Ishikawa (cell line): Measurements from ENCODE around the gene LRRC8C.

ENCODE experiments used
- CEBPB ChIP-seq: IDR thresholded peaks from 2 replicates; pipeline ENCODE4 v1.6.1; 2012
- CREB1 ChIP-seq: IDR thresholded peaks from 2 replicates; pipeline ENCODE4 v1.6.1; 2012; ENCODE audit warnings: low read depth
- EGR1 ChIP-seq: IDR thresholded peaks from 2 replicates; pipeline ENCODE4 v1.6.1; 2012
- EP300 ChIP-seq: IDR thresholded peaks from 2 replicates; pipeline ENCODE4 v1.6.1; 2012; ENCODE audit warnings: borderline replicate concordance
- FOXM1 ChIP-seq: IDR thresholded peaks from 2 replicates; pipeline ENCODE4 v1.6.1; 2012; ENCODE audit warnings: low read depth, borderline replicate concordance
- MAX ChIP-seq: IDR thresholded peaks from 2 replicates; pipeline ENCODE4 v1.6.1; 2012
- NFIC ChIP-seq: IDR thresholded peaks from 2 replicates; pipeline ENCODE4 v1.6.1; 2012
- RAD21 ChIP-seq: IDR thresholded peaks from 2 replicates; pipeline ENCODE4 v1.6.1; 2012; ENCODE audit warnings: low read depth
- TAF1 ChIP-seq: IDR thresholded peaks from 2 replicates; pipeline ENCODE4 v1.6.1; 2012; ENCODE audit warnings: low read depth, mild to moderate bottlenecking
- TCF12 ChIP-seq: IDR thresholded peaks from 2 replicates; pipeline ENCODE4 v1.6.1; 2012; ENCODE audit warnings: low read depth
- TEAD4 ChIP-seq: IDR thresholded peaks from 2 replicates; pipeline ENCODE4 v1.6.1; 2012
- YY1 ChIP-seq: IDR thresholded peaks from 2 replicates; pipeline ENCODE4 v1.6.1; 2012; ENCODE audit warnings: low read depth
- ZBTB7A ChIP-seq: IDR thresholded peaks from 2 replicates; pipeline ENCODE4 v1.6.1; 2012; ENCODE audit warnings: low read depth
- TF ChIP-seq, protein P1 (sequence below): IDR thresholded peaks from 2 replicates; pipeline ENCODE4 v1.6.1; 2012; ENCODE audit warnings: low read depth, mild to moderate bottlenecking
- TF ChIP-seq, protein P2 (sequence below): IDR thresholded peaks from 2 replicates; pipeline ENCODE4 v1.6.1; 2012

Gene LRRC8C

DNA sequence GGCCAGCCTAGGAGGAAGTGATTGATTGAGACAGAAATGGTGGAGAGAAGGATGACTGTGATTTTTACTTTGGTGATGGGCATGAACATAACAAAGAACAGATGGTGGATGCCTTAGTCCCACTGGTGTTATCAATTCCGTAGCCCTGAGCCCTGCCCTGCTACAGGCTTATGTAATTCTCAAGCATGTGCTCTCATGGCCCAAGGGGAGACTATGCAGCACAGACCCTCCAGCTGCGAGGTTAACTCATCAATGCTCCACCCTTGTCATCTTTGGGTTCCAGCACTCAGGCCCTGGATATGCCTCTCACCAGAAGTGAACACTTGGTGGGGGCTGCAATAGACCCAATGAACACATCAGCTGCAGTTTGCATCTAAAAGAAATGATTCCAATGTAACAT lies 125.2 kb downstream of the LRRC8C start:
- TF ChIP-seq TCF12 (no peak), CREB1 (no peak), MAX (no peak), CEBPB (no peak), TAF1 (no peak), EP300 (no peak), EGR1 (no peak), FOXM1 (no peak), TEAD4 (no peak), RAD21 (no peak), YY1 (no peak), ZBTB7A (no peak), NFIC (no peak)
- TF ChIP-seq, protein P1, sequence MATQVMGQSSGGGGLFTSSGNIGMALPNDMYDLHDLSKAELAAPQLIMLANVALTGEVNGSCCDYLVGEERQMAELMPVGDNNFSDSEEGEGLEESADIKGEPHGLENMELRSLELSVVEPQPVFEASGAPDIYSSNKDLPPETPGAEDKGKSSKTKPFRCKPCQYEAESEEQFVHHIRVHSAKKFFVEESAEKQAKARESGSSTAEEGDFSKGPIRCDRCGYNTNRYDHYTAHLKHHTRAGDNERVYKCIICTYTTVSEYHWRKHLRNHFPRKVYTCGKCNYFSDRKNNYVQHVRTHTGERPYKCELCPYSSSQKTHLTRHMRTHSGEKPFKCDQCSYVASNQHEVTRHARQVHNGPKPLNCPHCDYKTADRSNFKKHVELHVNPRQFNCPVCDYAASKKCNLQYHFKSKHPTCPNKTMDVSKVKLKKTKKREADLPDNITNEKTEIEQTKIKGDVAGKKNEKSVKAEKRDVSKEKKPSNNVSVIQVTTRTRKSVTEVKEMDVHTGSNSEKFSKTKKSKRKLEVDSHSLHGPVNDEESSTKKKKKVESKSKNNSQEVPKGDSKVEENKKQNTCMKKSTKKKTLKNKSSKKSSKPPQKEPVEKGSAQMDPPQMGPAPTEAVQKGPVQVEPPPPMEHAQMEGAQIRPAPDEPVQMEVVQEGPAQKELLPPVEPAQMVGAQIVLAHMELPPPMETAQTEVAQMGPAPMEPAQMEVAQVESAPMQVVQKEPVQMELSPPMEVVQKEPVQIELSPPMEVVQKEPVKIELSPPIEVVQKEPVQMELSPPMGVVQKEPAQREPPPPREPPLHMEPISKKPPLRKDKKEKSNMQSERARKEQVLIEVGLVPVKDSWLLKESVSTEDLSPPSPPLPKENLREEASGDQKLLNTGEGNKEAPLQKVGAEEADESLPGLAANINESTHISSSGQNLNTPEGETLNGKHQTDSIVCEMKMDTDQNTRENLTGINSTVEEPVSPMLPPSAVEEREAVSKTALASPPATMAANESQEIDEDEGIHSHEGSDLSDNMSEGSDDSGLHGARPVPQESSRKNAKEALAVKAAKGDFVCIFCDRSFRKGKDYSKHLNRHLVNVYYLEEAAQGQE, result no peak
- TF ChIP-seq, protein P2, sequence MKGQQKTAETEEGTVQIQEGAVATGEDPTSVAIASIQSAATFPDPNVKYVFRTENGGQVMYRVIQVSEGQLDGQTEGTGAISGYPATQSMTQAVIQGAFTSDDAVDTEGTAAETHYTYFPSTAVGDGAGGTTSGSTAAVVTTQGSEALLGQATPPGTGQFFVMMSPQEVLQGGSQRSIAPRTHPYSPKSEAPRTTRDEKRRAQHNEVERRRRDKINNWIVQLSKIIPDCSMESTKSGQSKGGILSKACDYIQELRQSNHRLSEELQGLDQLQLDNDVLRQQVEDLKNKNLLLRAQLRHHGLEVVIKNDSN, result no peak

GRCh38 chr1:89759036-89759435 lies 126.1 kb downstream of the LRRC8C start:
- TF ChIP-seq EP300 (no peak), RAD21 (no peak), ZBTB7A (no peak), FOXM1 (no peak), YY1 (no peak), TCF12 (no peak)
- TF ChIP-seq, protein P2, result no peak
- TF ChIP-seq, protein P1, result no peak

DNA sequence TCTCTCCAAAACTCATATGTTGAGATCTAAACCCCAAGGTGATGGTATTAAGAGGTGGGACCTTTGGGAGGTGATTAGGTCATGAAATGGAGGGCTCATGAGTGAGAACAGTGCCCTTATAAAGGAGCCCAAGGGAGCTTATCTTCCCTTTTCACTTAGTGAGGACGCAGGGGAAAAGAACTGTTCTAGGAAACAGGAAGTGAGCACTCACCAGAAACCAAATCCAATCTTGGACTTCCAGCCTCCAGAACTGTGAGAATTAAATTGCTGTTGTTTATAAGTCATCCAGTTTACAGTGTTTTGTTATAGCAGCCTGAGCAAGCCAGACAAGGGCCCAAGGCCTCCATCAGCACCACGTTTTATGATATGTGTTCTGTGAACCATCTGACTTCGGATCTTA lies 127.6 kb downstream of the LRRC8C start:
- no peak for TF ChIP-seq YY1
- TF ChIP-seq FOXM1, result no peak
- TF ChIP-seq TCF12, result no peak
- no peak for TF ChIP-seq TEAD4
- TF ChIP-seq ZBTB7A, result no peak
- TF ChIP-seq TAF1, result no peak
- TF ChIP-seq, protein P2, result no peak
- no peak for TF ChIP-seq NFIC
- no peak for TF ChIP-seq RAD21
- TF ChIP-seq CEBPB, result no peak
- TF ChIP-seq EGR1, result no peak
- TF ChIP-seq MAX, result no peak
- TF ChIP-seq, protein P1, result no peak
- TF ChIP-seq CREB1, result no peak
- no peak for TF ChIP-seq EP300

GRCh38 chr1:89761338-89761737 lies 128.4 kb downstream of the LRRC8C start:
- TF ChIP-seq FOXM1 (no peak), TAF1 (no peak), RAD21 (no peak), MAX (no peak), CEBPB (no peak)
- TF ChIP-seq, protein P2, result no peak
